ENCODE measurements around the gene TNFRSF19.

Gene TNFRSF19

DNA sequence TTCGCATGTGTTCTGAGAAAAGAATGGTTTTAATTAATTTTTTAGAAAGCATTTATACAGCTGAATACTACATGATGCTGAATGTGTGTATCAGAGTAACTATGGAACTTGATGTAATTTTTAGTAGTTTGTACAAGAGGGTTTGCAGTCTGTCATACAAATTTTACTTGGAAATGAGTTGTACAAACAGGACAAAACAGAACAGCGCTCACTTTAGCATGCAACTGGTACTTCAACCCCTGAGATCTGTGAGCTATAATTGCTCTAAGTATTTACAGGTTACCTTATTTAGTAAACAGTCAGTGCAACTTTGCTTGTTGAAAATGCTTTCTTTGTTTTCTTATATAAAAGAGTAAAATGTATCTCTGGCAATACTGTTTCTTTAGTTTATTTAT is 706 bp downstream of the TNFRSF19 start:
- TF ChIP-seq, protein P1, sequence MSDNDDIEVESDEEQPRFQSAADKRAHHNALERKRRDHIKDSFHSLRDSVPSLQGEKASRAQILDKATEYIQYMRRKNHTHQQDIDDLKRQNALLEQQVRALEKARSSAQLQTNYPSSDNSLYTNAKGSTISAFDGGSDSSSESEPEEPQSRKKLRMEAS (IDR thresholded peaks at IDR 0.05; ENCODE audit: low read depth, low read length), result no peak
- TF ChIP-seq MYC (IDR thresholded peaks at IDR 0.05; ENCODE audit: low read depth, low read length) (no peak), POLR2A (IDR thresholded peaks at IDR 0.05; ENCODE audit: extremely low read depth, insufficient read length) (no peak), CTCF (IDR thresholded peaks at IDR 0.05; ENCODE audit: low read depth, low read length) (no peak)
- no peak for DNase-seq (ENCODE audit: low read depth)

DNA sequence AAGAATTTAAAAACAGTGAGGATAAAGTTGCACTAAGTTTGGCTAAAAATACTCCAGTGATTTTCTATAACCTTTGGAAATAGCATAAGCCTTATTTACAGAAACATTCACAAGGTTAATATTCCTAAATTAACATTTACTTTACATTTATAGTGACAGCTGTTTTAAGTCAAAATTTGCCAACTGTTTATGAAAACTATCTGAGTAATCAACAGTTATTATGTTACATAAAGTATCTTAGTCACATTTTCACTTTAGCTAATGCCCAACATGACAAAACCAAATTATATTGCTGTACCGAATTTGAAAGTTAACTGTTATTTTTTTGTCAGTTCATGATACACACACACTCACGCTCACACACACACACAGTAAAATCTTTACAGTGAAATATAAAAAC is 1.2 kb downstream of the TNFRSF19 start:
- DNase-seq (ENCODE audit: low read depth), result no peak
- no peak overlapping the region for H3K4me3 ChIP-seq (ENCODE audit: low read depth, low read length)
- TF ChIP-seq, protein P1 (IDR thresholded peaks at IDR 0.05; ENCODE audit: low read depth, low read length), result no peak
- TF ChIP-seq CTCF (IDR thresholded peaks at IDR 0.05; ENCODE audit: low read depth, low read length) (no peak), MYC (IDR thresholded peaks at IDR 0.05; ENCODE audit: low read depth, low read length) (no peak), POLR2A (IDR thresholded peaks at IDR 0.05; ENCODE audit: extremely low read depth, insufficient read length) (no peak)

More for the DNA sequence above, 706 bp downstream of the TNFRSF19 start:
- H3K4me3 ChIP-seq (ENCODE audit: low read depth, low read length), result no peak overlapping the region

DNA sequence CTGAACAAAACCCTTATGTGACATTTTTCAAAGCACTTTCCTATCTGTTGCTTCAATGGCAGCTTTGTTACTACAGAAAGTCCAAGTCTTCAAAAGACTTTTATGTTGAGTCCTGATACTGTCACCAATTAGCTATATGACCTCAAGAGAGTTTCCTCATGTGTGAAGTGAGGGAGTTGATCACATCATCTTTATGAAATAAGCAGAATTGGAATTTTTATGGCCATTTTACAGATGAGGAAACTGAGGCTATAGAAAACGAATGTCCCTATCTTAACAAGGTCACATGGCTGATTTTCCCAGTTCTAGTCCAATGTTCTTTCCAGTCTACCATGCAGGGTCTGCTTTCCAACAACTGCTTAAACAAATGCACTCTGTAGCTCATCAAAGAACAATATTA is 2.6 kb downstream of the TNFRSF19 start:
- TF ChIP-seq POLR2A (IDR thresholded peaks at IDR 0.05; ENCODE audit: extremely low read depth, insufficient read length), result no peak
- no peak overlapping the region for H3K4me3 ChIP-seq (ENCODE audit: low read depth, low read length)
- no peak for DNase-seq (ENCODE audit: low read depth)

DNA sequence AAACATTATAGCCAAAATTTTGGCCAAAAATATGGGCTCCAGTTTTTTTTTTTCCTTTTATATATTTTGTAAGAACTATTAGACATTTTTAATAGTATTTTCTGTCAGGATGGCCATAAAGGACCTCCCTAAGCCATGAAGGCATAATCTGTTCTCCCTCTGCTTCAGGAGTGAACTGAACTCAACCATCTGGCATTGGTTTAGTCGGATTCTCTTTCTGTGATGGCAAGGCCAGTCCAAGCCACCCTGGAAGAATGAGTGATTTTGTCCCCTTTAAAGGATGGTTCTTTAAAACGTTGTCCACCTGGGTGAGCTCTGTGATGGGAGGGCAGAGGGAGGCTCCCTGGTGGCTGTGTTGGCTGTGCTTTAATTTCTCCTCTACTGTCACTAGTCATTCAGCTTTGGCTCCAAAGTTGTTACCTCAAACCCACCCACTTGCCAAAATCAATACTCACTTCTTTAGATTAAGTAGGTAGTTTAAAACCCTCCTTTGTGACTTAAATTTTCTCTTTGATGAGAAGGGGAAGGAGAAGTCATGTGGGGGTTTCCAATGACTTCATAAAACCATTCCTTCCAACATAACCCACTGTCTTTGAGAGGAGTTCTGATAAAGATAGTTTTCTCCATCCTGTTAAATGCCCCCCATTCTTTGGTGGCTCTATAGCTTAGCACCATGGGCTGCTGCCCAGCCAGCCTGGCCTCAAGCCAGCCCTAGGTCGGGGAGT is 4.4 kb downstream of the TNFRSF19 start:
- DNase-seq (ENCODE audit: low read depth), result no peak
- H3K4me3 ChIP-seq (ENCODE audit: low read depth, low read length), result no peak overlapping the region
- TF ChIP-seq MYC (IDR thresholded peaks at IDR 0.05; ENCODE audit: low read depth, low read length) (no peak), CTCF (IDR thresholded peaks at IDR 0.05; ENCODE audit: low read depth, low read length) (no peak), POLR2A (IDR thresholded peaks at IDR 0.05; ENCODE audit: extremely low read depth, insufficient read length) (no peak)
- TF ChIP-seq, protein P1 (IDR thresholded peaks at IDR 0.05; ENCODE audit: low read depth, low read length), result no peak

GRCh38 chr13:23575632-23576031 is 5.4 kb downstream of the TNFRSF19 start:
- DNase-seq (ENCODE audit: low read depth), result no peak
- no peak for TF ChIP-seq POLR2A (IDR thresholded peaks at IDR 0.05; ENCODE audit: extremely low read depth, insufficient read length)
- TF ChIP-seq, protein P1 (IDR thresholded peaks at IDR 0.05; ENCODE audit: low read depth, low read length), result no peak
- no peak for TF ChIP-seq MYC (IDR thresholded peaks at IDR 0.05; ENCODE audit: low read depth, low read length)
- no peak for TF ChIP-seq CTCF (IDR thresholded peaks at IDR 0.05; ENCODE audit: low read depth, low read length)
- no peak overlapping the region for H3K4me3 ChIP-seq (ENCODE audit: low read depth, low read length)

DNA sequence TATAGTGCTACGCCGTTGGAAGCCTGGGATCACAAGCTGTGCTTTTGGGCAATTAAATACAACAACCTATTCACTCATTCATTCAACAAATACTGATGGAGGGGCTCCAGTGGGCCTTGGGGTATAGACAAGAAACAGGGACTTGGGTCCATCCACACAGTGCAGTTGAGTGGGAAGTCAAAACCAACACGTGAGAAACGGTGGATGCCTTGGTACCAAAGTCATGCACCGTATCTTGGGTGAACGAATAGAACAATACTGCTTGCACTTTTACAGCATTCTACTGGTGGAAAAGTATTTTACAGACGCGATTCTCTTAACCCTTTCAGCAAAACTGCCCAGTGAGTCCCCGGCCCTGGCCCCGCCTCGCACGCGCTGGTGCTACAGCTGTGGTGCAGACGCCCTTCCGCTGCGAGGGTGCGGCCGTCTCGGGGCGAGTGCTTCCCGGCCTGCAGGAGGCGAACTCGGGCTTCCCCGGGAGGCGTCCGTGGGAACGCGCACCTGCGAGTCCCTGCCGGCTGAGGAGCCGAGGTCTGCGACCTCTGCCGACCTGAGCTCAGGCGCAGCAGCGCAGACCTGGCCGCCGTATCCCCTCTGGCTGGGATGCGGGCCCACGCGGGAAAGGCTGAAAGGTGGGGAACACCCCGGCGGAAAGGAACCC is 8.3 kb downstream of the TNFRSF19 start:
- H3K4me3 ChIP-seq (ENCODE audit: low read depth, low read length), result peak overlapping the region; percentile 68
- TF ChIP-seq POLR2A (IDR thresholded peaks at IDR 0.05; ENCODE audit: extremely low read depth, insufficient read length), result no peak
- TF ChIP-seq, protein P1 (IDR thresholded peaks at IDR 0.05; ENCODE audit: low read depth, low read length), result peak; percentile 64; the same call in 1 of the 2 replicates
- TF ChIP-seq MYC (IDR thresholded peaks at IDR 0.05; ENCODE audit: low read depth, low read length), result no peak
- TF ChIP-seq CTCF (IDR thresholded peaks at IDR 0.05; ENCODE audit: low read depth, low read length), result peak; percentile 60
- peak; percentile 71 for DNase-seq (ENCODE audit: low read depth)
